Breast epithelium (tissue), 3 donors: ENCODE data around the gene ZNF362.

Experiments
- CTCF ChIP-seq, 3 donors: fragments of 450-650 bp; IDR thresholded peaks; one replicate each; pipeline ENCODE4 v1.5.1; 2016 to 2017; ENCODE audit warnings: antibody characterized with exemption in 3 of 3, mild to moderate bottlenecking in 3 of 3, moderate library complexity in 3 of 3
- POLR2AphosphoS5 ChIP-seq, 3 donors: sonication (generic); formaldehyde crosslinking; IDR thresholded peaks; one replicate each; pipeline ENCODE4 v1.6.1; 2017; ENCODE audit warnings: antibody characterized with exemption in 3 of 3

- TF ChIP-seq CTCF (IDR thresholded peaks at IDR 0.05) (no peak), POLR2AphosphoS5 (IDR thresholded peaks at IDR 0.05) (no peak)
Measured at GRCh38 chr1:33314416-33314815, 58.1 kb downstream of the ZNF362 start.
